DMS 273 treated with DMSO at 0.1 percent for 48 hours (cell line): ENCODE data around the gene CUL2.
"Not testable (repeated sequence)": the region's sequence is repeated elsewhere in the genome, so short reads cannot be mapped to it uniquely, and the experiment has no call there.

Source experiments
- DNase-seq: peaks from one replicate; lab custom pipeline; 2025; lab: John Stamatoyannopoulos, UW

The CUL2 gene

GRCh38 chr10:35019041-35020024 lies 70.8 kb downstream of the CUL2 start:
- DNase-seq = no peak

GRCh38 chr10:35017608-35018007 lies 72.5 kb downstream of the CUL2 start:
- DNase-seq = no peak

- DNase-seq = no peak
Measured at GRCh38 chr10:35015843-35016408, 74.2 kb downstream of the CUL2 start.

- no peak for DNase-seq
Measured at GRCh38 chr10:35012781-35013180, 77.4 kb downstream of the CUL2 start.

- DNase-seq = no peak
Measured at GRCh38 chr10:35011771-35012191, 78.4 kb downstream of the CUL2 start.

GRCh38 chr10:35007858-35008301 lies 82.3 kb downstream of the CUL2 start:
- no peak for DNase-seq

GRCh38 chr10:35006836-35007235 lies 83.3 kb downstream of the CUL2 start:
- DNase-seq = no peak

GRCh38 chr10:35005868-35006267 lies 84.3 kb downstream of the CUL2 start:
- DNase-seq = no peak

- DNase-seq = no peak
Measured at GRCh38 chr10:35004651-35005050, 85.5 kb downstream of the CUL2 start.

GRCh38 chr10:35003906-35004305 lies 86.2 kb downstream of the CUL2 start:
- DNase-seq = no peak

- no peak for DNase-seq
Measured at GRCh38 chr10:35000936-35001335, 89.2 kb downstream of the CUL2 start.

- DNase-seq = no peak
Measured at GRCh38 chr10:34999532-34999931, 90.6 kb downstream of the CUL2 start.

- DNase-seq = no peak
Measured at GRCh38 chr10:34998940-34999339, 91.2 kb downstream of the CUL2 start.

- DNase-seq = no peak
Measured at GRCh38 chr10:34996843-34997242, 93.3 kb downstream of the CUL2 start.

- DNase-seq = no peak
Measured at GRCh38 chr10:34995925-34996324, 94.2 kb downstream of the CUL2 start.

GRCh38 chr10:34994565-34995142 lies 95.5 kb downstream of the CUL2 start:
- no peak for DNase-seq

- DNase-seq = no peak
Measured at GRCh38 chr10:34993782-34994181, 96.4 kb downstream of the CUL2 start.

- not testable (repeated sequence) for DNase-seq
Measured at GRCh38 chr10:34991117-34991516, 99.0 kb downstream of the CUL2 start.

GRCh38 chr10:34988397-34989067 lies 101.6 kb downstream of the CUL2 start:
- no peak for DNase-seq

GRCh38 chr10:34985823-34986222 lies 104.3 kb downstream of the CUL2 start:
- no peak for DNase-seq

GRCh38 chr10:34985146-34985545 lies 105.0 kb downstream of the CUL2 start:
- DNase-seq = no peak

- no peak for DNase-seq
Measured at GRCh38 chr10:34981844-34982243, 108.3 kb downstream of the CUL2 start.
